HepG2 (cell line): ENCODE measurements around the gene FAM81A. TPM values are rescaled to one million over a fixed set of nuclear protein-coding genes. Genes with fewer than 3 reads are reported as not detected.

ENCODE experiments used
- ATAC-seq: fragments of 200-7000 bp; cut with Tn5 transposase; 3 replicates; pipeline ENCODE4 v1.9.1; 2020; ENCODE audit warnings: mild to moderate bottlenecking, moderate library complexity
- BruUV-seq: library from RNA; stranded (reverse); fragments of 400-500 nt; replicated peaks from 2 replicates; lab custom pipeline; 2021; lab: Mats Ljungman, UMichigan
- CTCF ChIA-PET: fragments of 300-600 bp; formaldehyde crosslinking; extraction: SDS; loops from one replicate; lab custom pipeline; 2021; ENCODE audit warnings: low total read pairs, inconsistent platforms, low intra/inter-chr PET ratio; lab: Yijun Ruan, JAX
- POLR2A ChIA-PET: fragments of 350-600 bp; sonication (Branson Sonifier 250); formaldehyde crosslinking; loops from one replicate; lab custom pipeline; 2020; ENCODE audit warnings: antibody characterized with exemption, inconsistent platforms; lab: Yijun Ruan, JAX
- DNase-seq: peaks from one replicate; pipeline ENCODE4 v3.0.0-alpha.2; 2015; ENCODE audit warnings: low spot score
- FAIRE-seq: peaks from 3 replicates; lab custom pipeline; 2011; peaks lifted over from hg19 to GRCh38; lab: Jason Lieb, UNC
- H2AFZ ChIP-seq: one replicate; pipeline ENCODE4 v1.6.1; 2011; ENCODE audit warnings: low read length, inconsistent platforms
- H3K27ac ChIP-seq: fragments of 300-600 bp; 3 replicates; pipeline ENCODE4 v1.8.0; 2011; ENCODE audit warnings: mixed run types, mild to moderate bottlenecking, mixed read lengths, low read length, inconsistent platforms; ENCODE audit not compliant: insufficient read depth; ENCODE audit errors: extremely low read length
- H3K27me3 ChIP-seq, 2 experiments: fragments of 200-600 bp in 1 of 2; 2 replicates in 1 of 2; 3 replicates in 1 of 2; pipeline versions ENCODE4 v1.6.0 to v1.8.0; 2011; ENCODE audit warnings: low read length in 2 of 2, mild to moderate bottlenecking in 2 of 2, moderate library complexity in 2 of 2, inconsistent platforms in 1 of 2; ENCODE audit not compliant: insufficient read depth in 2 of 2, control insufficient read depth in 1 of 2
- H3K36me3 ChIP-seq, 2 experiments: fragments of 200-600 bp in 1 of 2; replicated peaks in 1 of 2; 2 replicates in 1 of 2; 3 replicates in 1 of 2; pipeline versions ENCODE4 v1.5.1 to v1.8.0; 2011; ENCODE audit warnings: low read length in 2 of 2, inconsistent platforms in 1 of 2; ENCODE audit not compliant: insufficient read depth in 2 of 2, control insufficient read depth in 1 of 2
- H3K4me1 ChIP-seq: 2 replicates; pipeline ENCODE4 v1.5.1; 2012; ENCODE audit warnings: low read length, inconsistent platforms; ENCODE audit not compliant: insufficient read depth
- H3K4me2 ChIP-seq: 2 replicates; pipeline ENCODE4 v1.6.0; 2011; ENCODE audit warnings: low read depth, low read length, inconsistent platforms
- H3K4me3 ChIP-seq, 3 experiments: fragments of 200-600 bp in 1 of 3; sonication (generic), shearing (Covaris generic) in 1 of 3; replicated peaks in 1 of 3; 2 replicates each; pipeline ENCODE4 v1.5.1; 2011 to 2016; ENCODE audit warnings: low read length in 3 of 3, inconsistent platforms in 2 of 3, low read depth in 2 of 3, mild to moderate bottlenecking in 2 of 3, control low read depth in 1 of 3, mixed read lengths in 1 of 3; ENCODE audit not compliant: insufficient read depth in 1 of 3
- H3K79me2 ChIP-seq: one replicate; pipeline ENCODE4 v1.6.1; 2011; ENCODE audit warnings: low read length, inconsistent platforms; ENCODE audit not compliant: insufficient read depth
- H3K9ac ChIP-seq: 2 replicates; pipeline ENCODE4 v1.6.0; 2011; ENCODE audit warnings: mild to moderate bottlenecking, low read depth, low read length, inconsistent platforms; ENCODE audit not compliant: insufficient read depth
- H3K9me3 ChIP-seq: 2 replicates; pipeline ENCODE4 v1.5.1; 2012; ENCODE audit warnings: mild to moderate bottlenecking, low read length
- H4K20me1 ChIP-seq: 2 replicates; pipeline ENCODE4 v1.6.0; 2011; ENCODE audit warnings: inconsistent platforms, mild to moderate bottlenecking, low read length, moderate library complexity; ENCODE audit not compliant: insufficient read depth
- IRX3 ChIP-seq: sonication (generic); formaldehyde crosslinking; IDR thresholded peaks from 2 replicates; pipeline ENCODE4 v1.8.1; 2023; ENCODE audit warnings: mild to moderate bottlenecking, low read depth, missing genetic modification reagents, borderline replicate concordance
- MAFG ChIP-seq: sonication (generic); formaldehyde crosslinking; IDR thresholded peaks from 2 replicates; pipeline ENCODE4 v1.5.1; 2020; ENCODE audit warnings: mild to moderate bottlenecking, missing genetic modification reagents
- PRDM10 ChIP-seq: sonication (generic); formaldehyde crosslinking; IDR thresholded peaks from 2 replicates; pipeline ENCODE4 v1.4.0; 2020; ENCODE audit warnings: low read depth, missing genetic modification reagents
- RXRA ChIP-seq: sonication (generic); formaldehyde crosslinking; IDR thresholded peaks from 2 replicates; pipeline ENCODE4 v1.5.1; 2020; ENCODE audit warnings: missing genetic modification reagents
- ZNF281 ChIP-seq: sonication (generic); formaldehyde crosslinking; IDR thresholded peaks from 2 replicates; pipeline ENCODE4 v1.4.0; 2020; ENCODE audit warnings: missing genetic modification reagents, borderline replicate concordance
- ZNF574 ChIP-seq: sonication (generic); formaldehyde crosslinking; IDR thresholded peaks from 2 replicates; pipeline ENCODE4 v1.4.0; 2020; ENCODE audit warnings: missing genetic modification reagents
- WGBS: methylation state at CpG from one replicate; pipeline ENCODE4 v1.1.6; 2017; ENCODE audit warnings: low lambda C conversion rate; 5-methylcytosine and 5-hydroxymethylcytosine counted together
- in situ Hi-C: cut with HindIII; loops from 2 replicates; pipeline ENCODE4 v1.10.0; 2017; ENCODE audit warnings: low pct_unique_long_range_greater_than_20kb; ENCODE audit not compliant: extremely low pct_ligation_motif_present
- intact Hi-C: fragments of 100-400 bp; cut with micrococcal nuclease; formaldehyde crosslinking; loops from one replicate; pipeline ENCODE4 v1.10.0; 2022; ENCODE audit not compliant: unreplicated experiment
- polyA plus RNA-seq, 8 experiments: library from polyadenylated mRNA; depleted of rRNA in 3 of 8; stranded (reverse) in 7 of 8; unstranded in 1 of 8; fragments of >200 nt; fragmentation: Illumina TruSeq in 4 of 8; extraction: Trizol in 4 of 8; gene quantifications; 2 replicates each; pipeline versions ENCODE4 v1.2.1 to v1.2.3, GENCODE V29; 2011 to 2016; ENCODE audit warnings: low read depth in 4 of 8, missing spikeins in 1 of 8, mixed read lengths in 1 of 8; ENCODE audit not compliant: insufficient read depth in 1 of 8
- total RNA-seq, 5 experiments: library from RNA; depleted of rRNA; stranded (reverse); fragments of >200 nt; fragmentation: Illumina TruSeq; extraction: Trizol; gene quantifications; 2 replicates each; pipeline ENCODE4 v1.2.3, GENCODE V29; 2016; ENCODE audit warnings: low read depth in 1 of 5

Gene FAM81A
- total and polyA plus RNA-seq, 2 of the 13 experiments (the other 11 are each of a cell fraction or from before 2014, with no cell fraction given), result 0.09 TPM; not detected in 1

GRCh38 chr15:59392299-59392698 lies 45.7 kb upstream of the FAM81A start (continued):
- TF ChIP-seq ZNF281 (CRISPR knock-in tag), result no peak

GRCh38 chr15:59394166-59394661 lies 43.8 kb upstream of the FAM81A start:
- Histone ChIP-seq H3K27me3 (peaks cover 0 to 39% of the 10 kb centered on the region in 2 experiments; a peak in 4 of 5 replicates), H3K79me2 (no peaks in the 10 kb centered on the region), H3K4me3 (no peak overlapping the region), H4K20me1 (no peaks in the 10 kb centered on the region), H3K9ac (no peak overlapping the region), H3K27ac (no peak overlapping the region), H3K4me2 (no peak overlapping the region), H3K4me1 (peaks cover 9% of the 10 kb centered on the region; the same call in 1 of the 2 replicates), H2AFZ (no peak overlapping the region), H3K36me3 (no peaks in the 10 kb centered on the region), H3K9me3 (no peaks in the 10 kb centered on the region)
- TF ChIP-seq PRDM10 (CRISPR knock-in tag), result no peak
- TF ChIP-seq RXRA (CRISPR knock-in tag), result no peak
- TF ChIP-seq IRX3, result no peak
- no peak for TF ChIP-seq MAFG (CRISPR knock-in tag)
- TF ChIP-seq ZNF574 (CRISPR knock-in tag), result no peak
- ATAC-seq, result no peak
- ChIA-PET POLR2A (no interaction called here), CTCF (no interaction called here)
- no peak for DNase-seq
- BruUV-seq, result no TSS peak
- FAIRE-seq, result no peak
- in situ Hi-C loops (no loop called here), intact Hi-C loops (no loop called here)
- 41% methylated on average over 9 of the region's 9 CpGs for WGBS
